Stimulated activated CD8-positive, alpha-beta memory T cell treated with anti-CD3 and anti-CD28 coated beads, Interleukin-15, amount 100 ng/mL, for 48 hours (primary cell): ENCODE data around the gene ITGB8.

Experiments
- DNase-seq, 2 donors: peaks; one replicate each; pipeline ENCODE4 v3.0.0-alpha.2; 2020; ENCODE audit warnings: low read depth in 2 of 2

ITGB8 gene

DNA sequence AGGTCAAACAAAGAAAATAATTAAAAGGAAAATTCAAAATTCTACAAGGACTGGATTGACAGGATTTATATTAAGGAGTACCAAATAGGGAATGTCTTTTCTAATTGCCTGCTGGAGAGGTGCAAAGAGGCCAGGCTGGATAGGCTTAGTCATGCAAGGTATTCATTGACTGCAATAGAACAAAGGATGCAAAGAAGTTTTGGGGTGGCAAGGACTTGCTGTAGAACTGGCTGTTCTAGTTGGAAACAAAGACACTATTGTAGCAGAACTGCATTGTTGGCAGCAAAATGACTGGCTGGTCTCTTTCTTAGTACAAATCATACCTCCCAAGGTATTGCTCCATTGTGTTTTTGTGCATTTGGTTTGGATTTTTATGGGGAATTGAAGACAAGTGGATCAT, 10.1 kb downstream of the ITGB8 start:
- DNase-seq: no peak

DNA sequence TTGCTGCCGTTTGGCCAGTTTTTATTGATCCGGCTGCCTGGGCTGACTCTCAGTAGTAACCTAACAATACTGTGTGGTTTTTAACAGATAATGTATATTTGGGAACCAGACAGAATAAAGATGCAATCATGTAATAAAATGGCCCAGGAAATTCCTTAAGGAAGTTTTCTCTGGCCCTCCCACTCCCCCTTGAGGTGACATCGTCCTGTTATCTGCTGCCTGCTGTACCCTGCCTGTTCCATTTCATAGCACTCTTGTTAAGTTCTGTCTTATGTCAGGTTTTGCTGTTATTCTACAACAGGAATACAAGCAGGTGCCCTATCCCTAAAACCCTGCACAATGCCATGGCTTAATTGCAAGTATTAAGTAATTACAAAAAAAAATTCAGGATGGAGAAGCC, 12.5 kb downstream of the ITGB8 start:
- no peak for DNase-seq

DNA sequence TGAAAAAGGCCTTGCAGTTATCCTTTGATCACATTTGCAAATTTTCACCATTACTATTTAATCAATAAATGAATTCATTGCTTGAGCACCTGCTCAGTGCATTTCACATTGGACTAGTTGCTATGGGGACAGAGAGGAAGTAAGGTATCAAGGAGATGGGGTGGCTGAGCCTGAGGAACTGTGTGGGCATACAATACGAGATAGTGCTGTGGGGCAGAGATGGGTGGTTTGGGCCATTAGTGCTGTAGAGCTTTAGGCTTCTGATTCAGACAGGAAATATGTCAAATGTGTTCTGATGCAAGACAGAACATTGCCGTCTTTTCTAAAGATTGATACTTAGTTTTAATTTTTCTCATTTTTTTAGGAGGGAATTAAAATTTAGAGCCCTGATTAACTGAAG, 13.2 kb downstream of the ITGB8 start:
- no peak for DNase-seq

DNA sequence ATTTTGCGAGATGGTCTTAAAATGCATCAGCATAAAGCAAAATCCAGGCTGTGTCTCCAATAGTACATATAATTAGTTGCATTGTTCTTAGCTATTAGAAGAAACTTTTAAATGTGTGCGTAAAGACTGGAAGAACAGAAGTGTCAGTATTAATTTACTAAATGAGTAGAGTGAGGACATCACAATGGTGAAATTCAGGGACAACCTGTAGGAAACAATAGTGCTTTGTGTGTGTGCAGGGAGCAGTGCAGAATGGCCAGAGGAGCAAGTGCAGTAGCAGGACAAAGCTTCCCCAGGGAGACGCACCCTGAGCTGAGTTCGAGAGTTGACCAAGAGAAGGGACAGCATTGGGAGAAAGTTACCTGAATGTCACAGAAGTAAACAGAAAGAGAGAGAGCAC, 13.7 kb downstream of the ITGB8 start:
- DNase-seq: no peak

DNA sequence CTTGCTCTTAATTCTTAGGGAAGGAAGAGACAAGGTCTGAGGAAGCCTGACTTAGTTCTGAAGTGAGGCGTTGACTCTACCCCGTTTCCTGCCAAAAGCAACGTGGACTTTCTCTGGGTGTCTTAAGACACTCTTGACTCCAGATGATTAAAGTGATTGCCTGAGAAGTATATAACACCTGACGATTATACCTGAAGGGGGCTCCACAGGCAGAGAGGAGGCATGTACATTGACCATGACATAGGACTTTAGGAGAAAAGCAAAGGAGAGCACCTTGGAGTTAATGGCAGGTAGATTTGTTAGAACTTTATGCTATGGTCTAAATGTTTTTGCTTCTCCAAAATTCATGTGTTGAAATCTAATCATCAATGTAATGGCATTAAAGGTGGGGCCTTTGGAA, 15.9 kb downstream of the ITGB8 start:
- no peak for DNase-seq

DNA sequence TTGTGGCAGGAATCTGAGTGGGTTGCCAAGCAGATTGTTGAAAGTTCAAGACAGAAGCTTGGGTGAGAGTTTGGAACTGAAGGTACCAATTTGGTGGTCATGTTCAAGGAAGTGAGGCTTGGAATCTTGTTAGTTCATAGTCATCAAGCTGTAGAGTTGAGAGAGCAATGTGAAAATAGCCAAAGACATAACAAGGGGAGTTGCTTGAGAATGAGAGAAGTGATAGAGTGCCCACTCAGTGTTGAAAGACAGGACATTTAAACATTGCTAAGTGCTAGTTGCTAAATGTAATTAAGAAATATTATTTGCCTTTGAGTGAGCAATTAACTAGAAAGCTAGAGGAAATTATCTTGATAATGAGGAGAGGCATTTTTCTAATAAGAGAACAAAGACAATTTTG, 17.0 kb downstream of the ITGB8 start:
- no peak for DNase-seq

GRCh38 chr7:20348125-20348807, 17.6 kb downstream of the ITGB8 start:
- no peak for DNase-seq

DNA sequence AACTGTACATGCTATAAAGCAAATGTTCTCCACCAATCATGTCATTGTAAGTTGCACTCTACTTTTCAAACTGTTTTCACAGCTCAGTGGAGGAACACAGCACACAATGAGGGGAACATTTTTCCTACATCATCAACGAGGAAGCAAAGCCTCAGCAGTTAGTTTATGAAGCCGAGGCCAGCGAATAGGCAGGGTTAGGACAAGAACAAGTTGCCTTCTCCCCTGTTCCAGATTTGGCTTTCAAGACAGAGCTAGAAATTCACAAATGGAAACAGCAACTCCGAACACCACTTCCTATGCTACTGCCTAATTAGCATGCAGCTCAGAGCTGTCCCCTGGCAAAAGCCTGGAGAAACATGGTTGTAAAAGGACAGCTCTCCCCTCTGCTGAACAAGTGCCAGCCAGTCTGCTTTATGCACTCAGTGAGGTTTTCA, 19.8 kb downstream of the ITGB8 start:
- DNase-seq: no peak

DNA sequence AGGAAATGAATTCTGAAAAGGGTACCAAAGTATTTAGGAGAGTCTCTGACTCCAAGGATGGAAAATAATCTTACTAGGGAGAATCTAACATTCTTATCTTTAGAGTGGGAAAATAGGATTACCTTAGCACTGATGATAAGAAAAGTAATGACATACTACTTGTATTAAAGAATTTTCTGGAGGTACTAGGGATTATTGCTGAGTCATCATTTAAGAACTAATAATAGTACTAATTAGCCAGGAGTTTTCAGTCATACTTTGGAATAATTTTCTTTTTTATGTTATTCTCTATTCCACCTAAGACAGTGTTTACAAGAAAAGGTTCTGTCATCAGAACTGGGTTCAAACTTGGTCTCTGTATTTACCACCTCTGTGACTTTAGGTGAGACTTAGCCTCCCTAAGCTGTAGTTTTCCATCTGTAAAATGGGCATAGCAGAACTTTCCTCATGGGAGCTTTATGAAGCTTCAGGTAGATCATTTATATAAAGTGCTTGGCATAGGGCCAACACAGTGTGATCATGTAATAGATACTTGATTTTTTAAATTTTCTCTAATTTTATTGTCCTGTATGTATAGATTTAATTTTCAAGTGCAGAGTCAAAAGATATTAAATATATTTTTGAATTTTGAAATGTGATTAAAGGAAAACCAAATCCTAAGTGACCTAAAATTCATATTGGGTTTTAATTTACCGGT, 20.4 kb downstream of the ITGB8 start:
- DNase-seq: no peak

GRCh38 chr7:20351901-20352300, 21.2 kb downstream of the ITGB8 start:
- DNase-seq: no peak

DNA sequence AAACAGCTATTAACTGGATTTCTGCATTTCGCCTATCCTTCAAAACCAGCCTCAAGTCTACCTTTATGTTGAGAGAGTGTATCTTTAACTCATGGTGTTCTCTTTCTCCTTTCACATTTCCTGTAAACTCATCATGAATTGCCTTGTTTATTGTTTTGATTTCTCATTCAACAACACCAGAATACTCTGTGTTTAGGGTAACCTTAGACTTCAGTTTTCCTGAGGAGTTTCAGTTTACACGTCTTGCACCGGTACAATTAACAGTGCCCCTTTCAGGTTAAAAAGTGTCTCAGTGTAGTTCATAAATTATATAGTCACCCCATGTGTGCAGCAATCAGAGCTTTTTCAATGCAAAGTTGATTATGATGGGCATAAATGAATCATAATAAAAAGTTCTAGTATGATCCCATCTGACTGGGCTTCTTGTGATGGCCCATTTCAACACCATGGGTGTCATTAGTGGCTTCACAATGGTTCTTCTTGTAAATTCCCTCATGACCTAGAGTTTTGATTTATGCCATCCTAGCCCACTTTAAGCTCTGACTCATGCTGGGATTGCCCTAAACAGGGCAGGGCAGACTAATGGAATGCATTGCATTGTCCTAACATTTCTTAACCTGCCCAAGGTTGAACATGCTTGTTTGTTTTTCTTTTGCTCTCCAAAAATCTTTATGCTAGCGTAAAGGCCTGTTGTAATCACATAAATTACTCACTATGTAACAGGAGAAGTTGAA, 22.0 kb downstream of the ITGB8 start:
- DNase-seq: no peak

- DNase-seq: no peak
Measured at GRCh38 chr7:20354610-20355528, 24.2 kb downstream of the ITGB8 start.

- DNase-seq: no peak
Measured at GRCh38 chr7:20358106-20358505, 27.4 kb downstream of the ITGB8 start.

GRCh38 chr7:20358762-20359282, 28.1 kb downstream of the ITGB8 start:
- no peak for DNase-seq

DNA sequence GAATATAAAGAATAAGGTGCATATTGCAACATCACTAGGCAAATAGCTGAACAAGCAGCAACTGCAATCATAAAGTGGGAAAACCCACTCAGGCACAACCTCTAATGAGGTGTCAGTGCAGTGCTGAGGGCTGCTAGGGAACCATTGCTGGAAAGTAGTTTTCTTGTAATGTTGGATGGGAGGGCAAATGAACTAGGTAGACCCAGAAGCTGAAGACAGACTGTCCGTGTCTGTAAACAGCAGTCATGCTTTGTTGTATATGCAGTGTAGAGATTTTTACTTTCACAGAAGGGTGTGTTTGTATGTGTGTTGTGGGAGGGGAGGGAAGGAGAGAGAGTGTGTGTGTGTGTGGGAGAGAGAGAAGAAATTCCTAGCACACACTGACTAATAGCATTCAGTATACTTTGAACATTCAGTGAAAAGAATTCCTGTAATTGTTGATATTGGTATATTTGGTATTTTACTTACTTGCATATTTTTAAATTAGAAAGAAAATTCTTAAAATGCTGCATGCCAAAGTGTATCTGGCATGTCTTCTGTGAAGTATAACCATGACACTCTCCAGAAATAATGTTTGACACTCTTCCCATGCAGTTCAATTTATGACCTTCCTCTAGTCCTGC, 28.8 kb downstream of the ITGB8 start:
- DNase-seq: no peak

GRCh38 chr7:20362574-20363253, 32.0 kb downstream of the ITGB8 start:
- no peak for DNase-seq

GRCh38 chr7:20364571-20365196, 34.0 kb downstream of the ITGB8 start:
- DNase-seq: no peak

DNA sequence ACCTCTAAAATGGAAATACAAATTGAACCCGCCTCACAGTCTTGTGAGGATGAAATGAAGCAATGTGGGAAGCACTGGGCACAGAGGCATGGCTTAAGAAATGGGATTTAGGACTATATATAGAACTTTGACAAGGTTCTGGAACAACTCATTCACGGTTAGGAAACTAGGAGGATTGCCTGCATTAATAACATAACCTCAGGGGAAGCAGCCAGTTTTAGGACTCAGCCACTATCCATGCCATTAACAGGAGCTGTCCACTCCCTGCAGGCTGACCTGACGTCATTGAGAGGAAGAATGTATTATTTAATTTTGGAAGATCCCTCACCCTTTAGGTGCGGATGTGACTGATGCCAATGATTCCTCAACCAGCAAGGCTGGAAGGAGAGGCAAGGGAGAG, 34.8 kb downstream of the ITGB8 start:
- DNase-seq: no peak

DNA sequence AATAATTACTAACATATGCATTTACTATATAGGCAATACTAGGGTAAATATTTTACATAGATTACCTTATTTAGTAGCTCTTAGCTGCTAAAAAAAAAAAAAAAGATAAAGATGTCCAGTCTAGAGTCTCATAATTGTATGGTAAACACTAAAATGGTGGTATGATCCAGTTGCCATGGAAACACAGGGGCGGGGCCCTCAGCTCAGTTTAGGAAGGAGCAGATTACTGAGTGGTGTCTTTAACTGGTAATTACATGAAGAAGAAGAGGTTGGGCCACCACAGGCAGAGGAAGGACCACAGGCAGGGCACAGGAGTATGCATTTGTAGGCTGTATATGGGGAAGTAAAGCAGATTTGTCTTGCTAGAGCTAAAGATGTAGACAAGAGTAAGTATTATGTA, 43.7 kb downstream of the ITGB8 start:
- DNase-seq: no peak

DNA sequence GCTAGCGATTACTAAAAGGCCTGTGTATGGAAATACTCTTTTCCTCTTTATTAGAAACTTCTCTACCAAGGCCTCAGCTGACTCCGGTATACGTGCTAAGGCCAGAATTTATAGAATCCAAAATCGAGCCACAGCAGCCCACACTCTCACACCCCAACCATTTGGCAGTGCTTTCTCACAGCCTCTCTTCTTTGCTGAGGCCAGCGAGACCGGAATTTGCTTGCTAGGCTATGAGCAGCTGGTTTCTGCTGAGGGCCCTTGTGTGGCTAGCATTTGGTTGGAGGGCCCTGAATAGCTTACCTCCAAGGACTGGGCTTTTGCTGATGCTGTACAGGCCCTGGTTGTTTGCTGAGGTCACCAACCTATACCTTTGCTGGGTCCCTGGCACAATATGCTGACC, 46.1 kb downstream of the ITGB8 start:
- DNase-seq: no peak
